Measurements from ENCODE around the gene ACTR1B.
A peak's percentile ranks its signal among the peaks of the same experiment; 100 is the strongest.
"Not testable (repeated sequence)": the region's sequence is repeated elsewhere in the genome, so short reads cannot be mapped to it uniquely, and the experiment has no call there.

Gene ACTR1B

GRCh38 chr2:97658691-97659157 lies 5.1 kb downstream of the ACTR1B start:
- DNase-seq (ENCODE audit: low read depth) = no peak

GRCh38 chr2:97657986-97658690 lies 5.7 kb downstream of the ACTR1B start:
- no peak for DNase-seq (ENCODE audit: low read depth)

GRCh38 chr2:97656905-97657587 lies 6.8 kb downstream of the ACTR1B start:
- no peak for DNase-seq (ENCODE audit: low read depth)

- no peak for DNase-seq (ENCODE audit: low read depth)
Measured at GRCh38 chr2:97656129-97656755, 7.6 kb downstream of the ACTR1B start.

- no peak for DNase-seq (ENCODE audit: low read depth)
Measured at GRCh38 chr2:97654791-97655190, 9.1 kb downstream of the ACTR1B start.

GRCh38 chr2:97654309-97654708 lies 9.5 kb downstream of the ACTR1B start:
- no peak for DNase-seq (ENCODE audit: low read depth)

- no peak for DNase-seq (ENCODE audit: low read depth)
Measured at GRCh38 chr2:97653874-97654273, 10.0 kb downstream of the ACTR1B start.

- DNase-seq (ENCODE audit: low read depth) = no peak
Measured at GRCh38 chr2:97653473-97653872, 10.4 kb downstream of the ACTR1B start.

GRCh38 chr2:97651114-97651513 lies 12.7 kb downstream of the ACTR1B start:
- no peak for DNase-seq (ENCODE audit: low read depth)

GRCh38 chr2:97646977-97647376 lies 16.9 kb downstream of the ACTR1B start:
- no peak for DNase-seq (ENCODE audit: low read depth)

- peak; percentile 98 for DNase-seq (ENCODE audit: low read depth)
Measured at GRCh38 chr2:97645695-97646629, 17.9 kb downstream of the ACTR1B start, which contains the start of gene COX5B. Gene COX5B, plus strand, starts transcription at chr2:97646062. Its CDS starts 25 bp downstream, at chr2:97646087.

GRCh38 chr2:97645112-97645694 lies 18.6 kb downstream of the ACTR1B start:
- DNase-seq (ENCODE audit: low read depth) = no peak

GRCh38 chr2:97644023-97644717 lies 19.7 kb downstream of the ACTR1B start:
- DNase-seq (ENCODE audit: low read depth) = no peak

GRCh38 chr2:97626049-97626430 lies 37.8 kb downstream of the ACTR1B start:
- DNase-seq (ENCODE audit: low read depth) = not testable (repeated sequence)

GRCh38 chr2:97625354-97626048 lies 38.3 kb downstream of the ACTR1B start:
- DNase-seq (ENCODE audit: low read depth) = not testable (repeated sequence)

- not testable (repeated sequence) for DNase-seq (ENCODE audit: low read depth)
Measured at GRCh38 chr2:97622976-97623375, 40.9 kb downstream of the ACTR1B start.

- not testable (repeated sequence) for DNase-seq (ENCODE audit: low read depth)
Measured at GRCh38 chr2:97620492-97620891, 43.4 kb downstream of the ACTR1B start.

GRCh38 chr2:97618939-97619827 lies 44.7 kb downstream of the ACTR1B start:
- not testable (repeated sequence) for DNase-seq (ENCODE audit: low read depth)

- no peak for DNase-seq (ENCODE audit: low read depth)
Measured at GRCh38 chr2:97617911-97618310, 45.9 kb downstream of the ACTR1B start.

All from T follicular helper cell (primary cell).